ENCODE measurements around the gene PLEKHG1. TPM values are rescaled to one million over a fixed set of nuclear protein-coding genes. Genes with fewer than 3 reads are reported as not detected.
A peak's percentile ranks its signal among the peaks of the same experiment; 100 is the strongest.

Gene PLEKHG1
- total RNA-seq, 2 experiments from 2014 or later, result 0.76 to 1.8 TPM

DNA sequence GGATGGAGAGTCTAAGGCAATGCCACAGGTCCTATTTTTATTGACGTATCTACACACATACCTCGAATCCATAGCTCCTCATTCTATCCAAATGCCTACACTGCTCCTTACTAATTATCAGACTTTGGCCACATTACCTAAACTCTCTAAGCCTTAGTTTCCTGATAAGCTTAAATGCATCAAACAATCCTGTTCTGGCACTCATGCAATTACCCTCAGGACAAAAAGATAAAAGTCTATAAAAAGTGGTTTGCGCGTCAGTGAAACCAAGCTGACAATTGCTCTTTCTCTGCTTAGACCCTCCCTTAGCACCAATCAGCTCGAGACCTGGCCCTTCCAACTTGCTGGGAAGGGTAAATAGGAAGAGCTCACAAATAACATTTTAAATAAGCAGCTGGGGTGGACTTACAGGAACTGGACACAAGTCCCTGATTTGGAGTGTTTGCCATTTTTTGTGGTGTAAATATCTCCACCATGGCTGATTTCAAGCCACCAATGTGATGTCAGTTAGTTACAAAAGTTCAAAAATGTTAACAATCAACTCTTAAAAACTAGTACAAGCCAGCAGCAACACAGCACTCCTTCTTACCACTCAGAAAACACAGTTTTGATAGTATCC lies 7.2 kb upstream of the PLEKHG1 start:
- ChIA-PET POLR2A (no interaction called here), CTCF (interaction anchor here (1.3 kb wide), 1 partner anchor 8 kb away, joined by 4 read pairs; no protein-coding TSS in a partner anchor)
- Mint-ChIP-seq H3K27ac (no peak overlapping the region), H3K4me3 (no peak overlapping the region), H3K9me3 (ENCODE audit: insufficient read depth) (no peaks in the 10 kb centered on the region), H3K27me3 (ENCODE audit: low read depth) (peaks cover 28% of the 10 kb centered on the region), H3K4me1 (ENCODE audit: low read depth) (peaks cover 4% of the 10 kb centered on the region), H3K36me3 (ENCODE audit: low read depth) (no peaks in the 10 kb centered on the region)
- ATAC-seq, result no peak
- DNase-seq, result no peak

DNA sequence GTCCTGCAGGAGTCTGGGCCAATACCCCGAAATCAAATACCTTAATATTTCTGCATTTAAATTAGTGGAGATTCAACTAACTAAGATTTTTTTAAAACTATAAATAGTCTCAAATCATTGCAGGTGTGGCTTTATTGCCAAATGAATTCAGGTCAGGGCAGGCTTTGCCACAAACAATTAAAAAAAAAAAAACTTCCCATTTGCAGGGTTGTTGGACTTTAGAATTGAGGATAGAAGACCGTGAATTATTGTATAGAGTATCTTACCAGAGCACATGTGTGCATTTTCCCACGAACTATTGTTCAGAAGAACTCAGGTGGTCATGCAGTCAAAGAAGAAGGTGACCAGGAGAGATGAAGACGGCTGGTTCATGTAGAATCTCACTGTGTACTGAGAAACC lies 6.6 kb upstream of the PLEKHG1 start:
- peaks cover 32% of the 10 kb centered on the region for H3K27me3 Mint-ChIP-seq (ENCODE audit: low read depth)
- POLR2A ChIA-PET, result no interaction called here
- H3K4me3 Mint-ChIP-seq, result no peak overlapping the region
- no peak overlapping the region for H3K27ac Mint-ChIP-seq
- CTCF ChIA-PET, result interaction anchor here (1.3 kb wide), 1 partner anchor 8 kb away, joined by 4 read pairs; no protein-coding TSS in a partner anchor
- no peaks in the 10 kb centered on the region for H3K9me3 Mint-ChIP-seq (ENCODE audit: insufficient read depth)
- no peaks in the 10 kb centered on the region for H3K36me3 Mint-ChIP-seq (ENCODE audit: low read depth)
- DNase-seq, result no peak
- peaks cover 4% of the 10 kb centered on the region for H3K4me1 Mint-ChIP-seq (ENCODE audit: low read depth)
- ATAC-seq, result no peak

DNA sequence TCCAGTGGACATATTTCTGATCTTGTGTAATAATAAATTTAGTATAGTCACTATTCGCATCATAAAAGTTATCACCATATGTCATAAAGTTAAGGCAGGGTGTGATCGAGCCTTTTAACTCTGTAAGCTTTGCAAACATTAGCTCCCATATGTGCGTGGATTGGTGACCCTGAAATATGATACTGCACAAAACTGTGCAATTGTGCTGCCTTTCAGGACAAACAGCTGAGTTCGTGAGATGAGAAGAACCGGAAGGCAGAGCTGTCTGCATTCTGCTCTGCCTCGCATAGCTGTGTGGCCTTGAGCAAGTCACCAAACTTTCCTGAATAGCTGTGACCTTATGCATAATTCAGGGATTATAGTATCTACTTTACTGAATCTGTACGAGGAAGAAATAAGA lies 3.2 kb upstream of the PLEKHG1 start:
- H3K36me3 Mint-ChIP-seq (ENCODE audit: low read depth), result no peaks in the 10 kb centered on the region
- H3K27ac Mint-ChIP-seq, result no peak overlapping the region
- no peaks in the 10 kb centered on the region for H3K9me3 Mint-ChIP-seq (ENCODE audit: insufficient read depth)
- ChIA-PET CTCF (interaction anchor here (0.7 to 2.4 kb wide), 3 partner anchors 178 to 295 kb away, joined by 3 to 10 read pairs (median 3); no protein-coding TSS in a partner anchor), POLR2A (no interaction called here)
- peaks cover 49% of the 10 kb centered on the region for H3K27me3 Mint-ChIP-seq (ENCODE audit: low read depth)
- no peak for ATAC-seq
- DNase-seq, result no peak
- no peak overlapping the region for H3K4me3 Mint-ChIP-seq
- H3K4me1 Mint-ChIP-seq (ENCODE audit: low read depth), result peaks cover 21% of the 10 kb centered on the region

DNA sequence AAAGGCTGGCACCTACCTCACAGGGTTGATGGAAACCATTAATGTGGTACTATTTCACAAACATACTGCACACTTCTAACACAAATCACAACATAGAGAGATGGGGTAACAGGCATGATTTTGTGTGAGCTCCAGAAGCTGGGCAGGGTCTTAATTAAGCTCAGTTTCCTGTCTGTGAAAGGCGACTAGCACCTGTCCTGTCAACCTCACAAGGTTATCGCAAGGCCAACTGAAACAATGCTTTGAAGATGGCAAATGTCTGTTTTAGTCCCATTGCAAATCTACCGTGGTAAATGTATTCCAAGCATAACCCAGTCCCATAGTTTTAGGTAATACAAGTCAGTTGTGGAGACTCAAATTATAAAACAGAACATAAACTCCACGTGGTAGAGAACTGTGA lies 1.3 kb upstream of the PLEKHG1 start:
- Mint-ChIP-seq H3K9me3 (ENCODE audit: insufficient read depth) (no peaks in the 10 kb centered on the region), H3K27me3 (ENCODE audit: low read depth) (peaks cover 50% of the 10 kb centered on the region), H3K4me1 (ENCODE audit: low read depth) (peaks cover 21% of the 10 kb centered on the region), H3K4me3 (no peak overlapping the region), H3K36me3 (ENCODE audit: low read depth) (no peaks in the 10 kb centered on the region), H3K27ac (no peak overlapping the region)
- ChIA-PET CTCF (interaction anchor here (0.5 to 1.5 kb wide), 2 partner anchors 180 to 203 kb away, joined by 3 read pairs; no protein-coding TSS in a partner anchor), POLR2A (no interaction called here)
- DNase-seq, result no peak
- no peak for ATAC-seq

DNA sequence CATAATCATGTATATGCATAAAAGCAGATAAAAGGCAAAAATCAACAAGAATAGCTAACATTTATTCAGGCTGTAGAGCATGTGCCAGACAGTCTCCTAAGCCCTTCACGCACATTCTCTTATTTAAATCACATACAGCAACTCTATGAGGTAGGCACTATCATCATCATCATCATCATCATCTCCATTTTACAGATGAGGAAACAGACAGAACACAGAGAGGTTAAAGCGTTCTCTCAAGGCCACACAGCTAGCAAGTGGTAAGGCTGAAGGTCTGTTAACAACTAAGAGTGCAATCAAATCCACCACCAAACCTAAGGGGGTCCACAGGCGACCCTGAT lies 857 bp upstream of the PLEKHG1 start:
- Mint-ChIP-seq H3K27ac (no peak overlapping the region), H3K27me3 (ENCODE audit: low read depth) (peaks cover 50% of the 10 kb centered on the region)
- POLR2A ChIA-PET, result interaction anchor here (0.6 kb wide), 1 partner anchor 991 kb away, joined by 3 read pairs; no protein-coding TSS in a partner anchor

DNA sequence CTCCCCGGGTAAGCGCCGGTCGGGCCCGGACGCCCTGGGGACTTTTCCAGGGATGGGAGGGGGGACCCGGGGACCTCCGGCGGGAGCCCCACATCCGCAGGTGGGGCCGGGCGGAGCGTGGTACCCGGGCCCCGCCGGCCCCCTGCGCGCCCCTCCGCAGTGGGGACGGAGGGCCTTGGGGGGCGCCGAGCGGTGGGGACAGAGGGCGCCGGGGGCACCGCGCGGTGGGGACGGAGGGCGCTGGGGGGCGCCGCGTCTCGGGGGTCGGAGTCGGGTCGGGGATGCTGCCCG lies 270 bp downstream of the PLEKHG1 start:
- ChIA-PET CTCF (interaction anchor here (0.7 to 2.5 kb wide), 6 partner anchors 9 to 217 kb away, joined by 3 to 18 read pairs (median 3); no protein-coding TSS in a partner anchor), POLR2A (no interaction called here)
- Mint-ChIP-seq H3K27ac (no peak overlapping the region), H3K4me3 (no peak overlapping the region), H3K27me3 (ENCODE audit: low read depth) (peaks cover 52% of the 10 kb centered on the region), H3K4me1 (ENCODE audit: low read depth) (peaks cover 18% of the 10 kb centered on the region), H3K9me3 (ENCODE audit: insufficient read depth) (no peaks in the 10 kb centered on the region), H3K36me3 (ENCODE audit: low read depth) (no peaks in the 10 kb centered on the region)
- no peak for DNase-seq
- no peak for ATAC-seq

More for the DNA sequence above, 857 bp upstream of the PLEKHG1 start:
- Mint-ChIP-seq H3K4me3 (peak overlapping the region; percentile 67), H3K9me3 (ENCODE audit: insufficient read depth) (no peaks in the 10 kb centered on the region), H3K36me3 (ENCODE audit: low read depth) (no peaks in the 10 kb centered on the region), H3K4me1 (ENCODE audit: low read depth) (peaks cover 21% of the 10 kb centered on the region)
- DNase-seq (no peak), ATAC-seq (no peak)
- CTCF ChIA-PET, result interaction anchor here (1.5 to 2.5 kb wide), 2 partner anchors 181 kb away, joined by 3 to 18 read pairs; no protein-coding TSS in a partner anchor

DNA sequence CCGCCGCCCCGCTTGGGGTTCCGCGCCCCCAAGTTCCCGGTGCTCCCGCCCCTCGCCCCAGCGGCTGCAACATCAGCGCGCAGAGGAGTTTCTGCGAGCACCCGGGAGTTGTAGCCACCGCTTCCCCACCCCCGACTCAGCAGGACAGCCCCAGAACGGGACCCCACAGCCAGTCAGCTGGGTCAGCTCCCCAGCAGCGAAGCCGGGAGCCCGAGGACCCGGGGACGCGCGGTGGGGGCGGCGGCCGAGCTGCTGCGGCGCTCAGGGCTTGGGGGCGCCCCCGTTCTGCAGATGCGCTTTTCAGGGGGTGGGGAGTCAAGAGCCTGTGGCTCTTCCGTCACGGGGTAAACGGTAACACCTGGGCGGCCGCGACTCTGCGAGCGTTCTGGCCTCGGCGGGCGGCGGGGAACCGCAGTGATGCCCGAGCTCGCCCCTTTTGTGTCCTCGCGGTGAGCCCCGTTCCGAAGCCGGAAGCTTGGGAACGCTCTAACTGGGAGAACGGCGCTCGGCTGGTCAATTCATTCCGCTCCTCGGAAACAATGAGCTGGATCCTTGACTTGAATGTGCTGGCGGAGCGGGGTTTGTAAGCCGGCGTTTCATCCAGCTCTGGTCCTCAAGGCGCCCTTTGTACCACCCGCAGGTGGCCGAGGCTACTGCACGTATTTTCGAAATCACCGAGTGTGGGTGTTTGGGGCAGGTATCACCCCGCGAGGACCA lies 774 bp downstream of the PLEKHG1 start:
- Mint-ChIP-seq H3K36me3 (ENCODE audit: low read depth) (no peaks in the 10 kb centered on the region), H3K4me1 (ENCODE audit: low read depth) (peaks cover 17% of the 10 kb centered on the region), H3K27ac (peak overlapping the region; percentile 33), H3K4me3 (peak overlapping the region; percentile 82), H3K27me3 (ENCODE audit: low read depth) (peaks cover 56% of the 10 kb centered on the region), H3K9me3 (ENCODE audit: insufficient read depth) (no peaks in the 10 kb centered on the region)
- ATAC-seq (peak; percentile 71), DNase-seq (peak; percentile 71)
- ChIA-PET POLR2A (interaction anchor here (0.9 kb wide), 1 partner anchor 15 kb away, joined by 3 read pairs; no protein-coding TSS in a partner anchor), CTCF (interaction anchor here (0.7 to 2.5 kb wide), 11 partner anchors 8 to 882 kb away, joined by 3 to 18 read pairs (median 4); no protein-coding TSS in a partner anchor)

DNA sequence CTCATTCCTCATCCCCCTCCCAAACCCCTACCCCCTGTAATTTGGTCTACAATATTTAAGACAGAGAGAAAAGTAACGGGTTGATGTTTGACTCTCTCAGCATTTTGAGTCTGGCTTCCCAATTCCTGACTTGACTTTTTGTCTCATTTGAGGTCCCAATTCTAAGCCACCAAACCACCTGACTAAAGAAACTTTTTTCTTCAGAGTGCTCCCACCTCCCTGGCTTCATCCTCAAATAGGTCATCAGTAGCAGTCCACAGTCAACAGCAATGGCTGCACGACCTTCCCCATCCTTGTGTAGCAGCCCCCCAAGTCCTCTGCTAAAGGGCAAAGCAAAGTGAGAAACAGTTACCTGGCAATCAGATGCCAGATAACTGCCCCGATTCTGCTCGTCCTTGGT lies 1.8 kb downstream of the PLEKHG1 start:
- Mint-ChIP-seq H3K9me3 (ENCODE audit: insufficient read depth) (no peaks in the 10 kb centered on the region), H3K36me3 (ENCODE audit: low read depth) (no peaks in the 10 kb centered on the region), H3K4me3 (no peak overlapping the region), H3K27ac (no peak overlapping the region), H3K4me1 (ENCODE audit: low read depth) (peaks cover 17% of the 10 kb centered on the region), H3K27me3 (ENCODE audit: low read depth) (peaks cover 51% of the 10 kb centered on the region)
- ChIA-PET POLR2A (no interaction called here), CTCF (interaction anchor here (1.4 kb wide), 1 partner anchor 85 kb away, joined by 6 read pairs; no protein-coding TSS in a partner anchor)
- no peak for ATAC-seq
- DNase-seq, result no peak

DNA sequence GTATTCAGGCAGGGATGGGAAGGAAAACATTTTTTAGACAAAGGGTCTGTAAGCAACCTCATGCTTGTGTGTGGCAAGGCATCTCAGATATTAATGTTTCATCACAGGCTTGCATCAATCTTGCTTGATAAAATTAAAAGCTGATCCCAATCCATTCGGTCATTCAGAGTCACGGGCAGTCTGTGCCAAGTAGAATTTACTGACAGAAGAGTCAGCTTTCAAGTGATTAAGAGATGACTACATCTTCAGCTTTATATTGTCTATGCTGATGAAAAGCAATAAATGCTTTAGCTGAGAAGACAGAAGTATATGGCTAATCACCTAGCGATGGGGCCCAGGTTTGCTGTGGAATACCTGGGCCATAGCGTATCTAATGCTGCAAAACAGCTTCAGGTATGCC lies 3.5 kb downstream of the PLEKHG1 start:
- CTCF ChIA-PET, result interaction anchor here (1.5 kb wide), 1 partner anchor 185 kb away, joined by 6 read pairs; no protein-coding TSS in a partner anchor
- Mint-ChIP-seq H3K27ac (no peak overlapping the region), H3K27me3 (ENCODE audit: low read depth) (peaks cover 44% of the 10 kb centered on the region), H3K9me3 (ENCODE audit: insufficient read depth) (no peaks in the 10 kb centered on the region), H3K4me1 (ENCODE audit: low read depth) (peaks cover 17% of the 10 kb centered on the region), H3K36me3 (ENCODE audit: low read depth) (no peaks in the 10 kb centered on the region), H3K4me3 (no peak overlapping the region)
- POLR2A ChIA-PET, result interaction anchor here (0.7 kb wide), 1 partner anchor 188 kb away, joined by 3 read pairs; no protein-coding TSS in a partner anchor
- ATAC-seq (no peak), DNase-seq (no peak)

DNA sequence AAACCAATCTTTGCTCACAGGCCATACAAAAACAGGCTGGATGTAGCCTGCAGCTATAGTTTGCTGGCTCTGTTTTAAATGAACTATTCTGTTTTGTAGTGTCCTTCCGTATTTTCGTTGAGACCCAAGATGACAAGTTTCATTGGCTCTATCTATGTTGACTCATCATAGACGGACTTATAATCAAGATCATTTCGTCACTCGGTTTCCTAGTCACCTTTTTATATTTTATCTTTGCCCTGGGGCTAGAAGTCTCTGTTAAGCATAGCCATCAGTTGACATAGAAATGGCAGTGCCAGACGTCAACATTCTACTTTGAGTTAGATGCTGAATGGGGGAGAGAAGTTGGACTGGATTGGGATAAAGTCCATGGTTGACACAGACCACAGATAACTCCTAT lies 4.8 kb downstream of the PLEKHG1 start:
- no peak for ATAC-seq
- ChIA-PET CTCF (interaction anchor here (1.0 to 1.5 kb wide), 2 partner anchors 186 to 209 kb away, joined by 3 to 6 read pairs; no protein-coding TSS in a partner anchor), POLR2A (no interaction called here)
- Mint-ChIP-seq H3K4me3 (no peak overlapping the region), H3K9me3 (ENCODE audit: insufficient read depth) (no peaks in the 10 kb centered on the region), H3K4me1 (ENCODE audit: low read depth) (peaks cover 7% of the 10 kb centered on the region), H3K27me3 (ENCODE audit: low read depth) (peaks cover 40% of the 10 kb centered on the region), H3K36me3 (ENCODE audit: low read depth) (no peaks in the 10 kb centered on the region), H3K27ac (no peak overlapping the region)
- no peak for DNase-seq

DNA sequence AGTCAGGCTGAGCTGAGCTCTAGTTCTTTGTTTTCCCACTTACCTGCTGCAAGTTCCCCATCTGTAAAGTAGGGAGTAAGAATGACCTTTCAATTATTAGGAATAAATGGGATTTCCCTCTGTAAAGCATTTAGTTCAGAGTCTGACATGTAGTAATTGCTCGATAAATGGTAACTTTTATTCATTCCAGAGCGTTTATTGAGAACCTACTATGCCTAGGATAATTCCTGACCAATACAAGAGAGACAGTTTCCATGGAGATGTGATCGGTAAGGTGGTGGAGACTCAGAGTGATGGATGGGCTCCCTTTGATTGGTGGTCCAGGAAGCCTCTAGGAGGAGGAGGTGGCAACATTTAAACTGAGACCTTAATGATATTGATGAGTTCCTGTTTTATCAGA lies 5.6 kb downstream of the PLEKHG1 start:
- no peak overlapping the region for H3K27ac Mint-ChIP-seq
- no peaks in the 10 kb centered on the region for H3K36me3 Mint-ChIP-seq (ENCODE audit: low read depth)
- peaks cover 6% of the 10 kb centered on the region for H3K4me1 Mint-ChIP-seq (ENCODE audit: low read depth)
- ATAC-seq (no peak), DNase-seq (no peak)
- CTCF ChIA-PET, result no interaction called here
- peaks cover 39% of the 10 kb centered on the region for H3K27me3 Mint-ChIP-seq (ENCODE audit: low read depth)
- H3K4me3 Mint-ChIP-seq, result no peak overlapping the region
- H3K9me3 Mint-ChIP-seq (ENCODE audit: insufficient read depth), result no peaks in the 10 kb centered on the region
- POLR2A ChIA-PET, result no interaction called here

DNA sequence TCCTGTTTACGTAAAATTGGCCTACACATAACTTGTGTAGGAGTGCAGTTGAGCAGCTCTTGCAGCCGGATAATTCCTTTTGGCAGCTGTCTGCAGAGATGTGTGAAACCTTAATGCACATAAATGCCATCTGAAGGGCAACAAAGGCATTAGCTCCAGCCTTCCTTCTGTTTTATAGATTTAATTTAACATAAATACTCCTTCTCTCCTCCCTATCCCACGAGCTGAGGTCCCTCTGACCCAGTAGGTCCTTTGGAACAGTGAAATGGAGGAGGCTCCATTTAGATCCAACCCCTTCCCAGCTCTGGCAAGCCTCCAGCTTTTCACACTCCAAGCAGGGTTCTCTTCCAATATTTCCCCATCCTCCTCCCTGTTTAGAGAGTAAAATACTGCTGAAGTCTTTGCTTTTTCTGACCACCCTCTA lies 6.5 kb downstream of the PLEKHG1 start:
- Mint-ChIP-seq H3K4me3 (no peak overlapping the region), H3K36me3 (ENCODE audit: low read depth) (no peaks in the 10 kb centered on the region), H3K4me1 (ENCODE audit: low read depth) (no peaks in the 10 kb centered on the region), H3K9me3 (ENCODE audit: insufficient read depth) (no peaks in the 10 kb centered on the region), H3K27me3 (ENCODE audit: low read depth) (peaks cover 34% of the 10 kb centered on the region), H3K27ac (no peak overlapping the region)
- ChIA-PET POLR2A (no interaction called here), CTCF (interaction anchor here (1.6 kb wide), 1 partner anchor 188 kb away, joined by 9 read pairs; no protein-coding TSS in a partner anchor)
- DNase-seq, result no peak
- ATAC-seq, result no peak
